ENCODE data around the gene RNU2-1.
"Not testable (repeated sequence)": the region's sequence is repeated elsewhere in the genome, so short reads cannot be mapped to it uniquely, and the experiment has no call there.

GRCh38 chr17:43272483-43272882 lies 38.7 kb upstream of the RNU2-1 start:
- not testable (repeated sequence) for TF ChIP-seq EZH2 (IDR thresholded peaks at IDR 0.05; ENCODE audit: borderline replicate concordance, insufficient read depth, low read length, poor library complexity, severe bottlenecking); POLR2AphosphoS5 (IDR thresholded peaks at IDR 0.05); SMC3 (conservative IDR thresholded peaks at IDR 0.05; ENCODE audit: poor library complexity); CTCF (IDR thresholded peaks at IDR 0.05; ENCODE audit: poor library complexity, severe bottlenecking); EP300 (conservative IDR thresholded peaks at IDR 0.05; ENCODE audit: poor library complexity, severe bottlenecking); MXI1 (conservative IDR thresholded peaks at IDR 0.05; ENCODE audit: poor library complexity, severe bottlenecking); RAD21 (conservative IDR thresholded peaks at IDR 0.05)

Data from neural cell (in vitro differentiated cells).